Adrenal gland (tissue), 5 donors: ENCODE measurements around the gene PHF20.

Experiments
- POLR2A ChIP-seq, 2 donors: fragments of 450-650 bp; IDR thresholded peaks; one replicate each; pipeline ENCODE4 v1.6.1; 2017; ENCODE audit warnings: antibody characterized with exemption in 2 of 2, mild to moderate bottlenecking in 2 of 2, moderate library complexity in 1 of 2
- TF ChIP-seq, protein P1 (sequence below), 6 experiments: fragments of 450-650 bp in 4 of 6; fragments of 200-600 bp in 2 of 6; sonication (generic) in 1 of 6; IDR thresholded peaks; 1 replicate in 5 of 6; 2 replicates in 1 of 6; pipeline versions ENCODE4 v1.5.1 to v1.8.0; 2016 to 2021; ENCODE audit warnings: antibody characterized with exemption in 6 of 6, mild to moderate bottlenecking in 2 of 6, moderate library complexity in 1 of 6
- donor health status: DM: no; HTN: no; CAD: no.

DNA sequence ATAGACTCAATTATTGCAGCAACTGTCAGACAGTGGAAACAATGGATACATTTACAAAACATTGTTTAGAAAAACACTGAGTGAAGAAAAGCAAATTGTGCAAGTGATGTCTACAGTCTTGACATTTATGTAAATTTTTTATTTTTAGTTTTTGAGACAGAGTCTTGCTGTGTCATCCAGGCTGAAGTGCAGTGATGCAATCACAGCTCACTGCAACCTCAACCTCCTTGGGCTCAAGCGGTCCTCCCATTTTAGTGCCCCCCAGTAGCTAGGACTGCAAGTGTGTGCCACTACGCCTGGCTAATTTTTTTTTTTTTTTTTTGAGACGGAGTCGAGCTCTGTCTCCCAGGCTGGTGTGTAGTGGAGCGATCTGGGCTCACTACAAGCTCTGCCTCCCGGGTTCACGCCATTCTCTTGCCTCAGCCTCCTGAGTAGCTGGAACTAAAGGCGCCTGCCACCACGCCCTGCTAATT is 206.3 kb downstream of the PHF20 start:
- TF ChIP-seq, protein P1, sequence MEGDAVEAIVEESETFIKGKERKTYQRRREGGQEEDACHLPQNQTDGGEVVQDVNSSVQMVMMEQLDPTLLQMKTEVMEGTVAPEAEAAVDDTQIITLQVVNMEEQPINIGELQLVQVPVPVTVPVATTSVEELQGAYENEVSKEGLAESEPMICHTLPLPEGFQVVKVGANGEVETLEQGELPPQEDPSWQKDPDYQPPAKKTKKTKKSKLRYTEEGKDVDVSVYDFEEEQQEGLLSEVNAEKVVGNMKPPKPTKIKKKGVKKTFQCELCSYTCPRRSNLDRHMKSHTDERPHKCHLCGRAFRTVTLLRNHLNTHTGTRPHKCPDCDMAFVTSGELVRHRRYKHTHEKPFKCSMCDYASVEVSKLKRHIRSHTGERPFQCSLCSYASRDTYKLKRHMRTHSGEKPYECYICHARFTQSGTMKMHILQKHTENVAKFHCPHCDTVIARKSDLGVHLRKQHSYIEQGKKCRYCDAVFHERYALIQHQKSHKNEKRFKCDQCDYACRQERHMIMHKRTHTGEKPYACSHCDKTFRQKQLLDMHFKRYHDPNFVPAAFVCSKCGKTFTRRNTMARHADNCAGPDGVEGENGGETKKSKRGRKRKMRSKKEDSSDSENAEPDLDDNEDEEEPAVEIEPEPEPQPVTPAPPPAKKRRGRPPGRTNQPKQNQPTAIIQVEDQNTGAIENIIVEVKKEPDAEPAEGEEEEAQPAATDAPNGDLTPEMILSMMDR (IDR thresholded peaks at IDR 0.05): no peak
- no peak for TF ChIP-seq POLR2A (IDR thresholded peaks at IDR 0.05)
